ENCODE data around the gene TCEAL4.
"Not testable (repeated sequence)": the region's sequence is repeated elsewhere in the genome, so short reads cannot be mapped to it uniquely, and the experiment has no call there.

TCEAL4 gene

GRCh38 chrX:103595202-103595601, 9.9 kb downstream of the TCEAL4 start:
- DNase-seq = not testable (repeated sequence)

- DNase-seq = peak; percentile 51
These were observed 22.3 kb downstream of the TCEAL4 start, which contains the start of gene TCEAL3 for GRCh38 chrX:103607364-103608305. TCEAL3 (plus strand) TSS chrX:103607963; CDS start chrX:103609065, 1,102 bp downstream.

- no peak for DNase-seq
These were observed 23.1 kb downstream of the TCEAL4 start for GRCh38 chrX:103608306-103608963.

- no peak for DNase-seq
These were observed 25.0 kb downstream of the TCEAL4 start for GRCh38 chrX:103610282-103610681.

GRCh38 chrX:103613362-103613890, 28.1 kb downstream of the TCEAL4 start:
- peak; percentile 32 for DNase-seq

GRCh38 chrX:103614999-103615398, 29.7 kb downstream of the TCEAL4 start:
- peak; percentile 80 for DNase-seq

GRCh38 chrX:103615781-103616371, 30.6 kb downstream of the TCEAL4 start:
- peak; percentile 48 for DNase-seq

GRCh38 chrX:103616676-103617186, 31.4 kb downstream of the TCEAL4 start:
- DNase-seq = no peak

GRCh38 chrX:103624111-103624510, 38.8 kb downstream of the TCEAL4 start:
- no peak for DNase-seq

GRCh38 chrX:103626855-103627254, 41.5 kb downstream of the TCEAL4 start:
- peak; percentile 25 for DNase-seq

- peak; percentile 48 for DNase-seq
These were observed 43.3 kb downstream of the TCEAL4 start, which contains the start of gene TCEAL1 for GRCh38 chrX:103628386-103629317. TCEAL1 (plus strand) TSS chrX:103628975; CDS start chrX:103629917, 942 bp downstream.

GRCh38 chrX:103629318-103630170, 44.2 kb downstream of the TCEAL4 start:
- peak; percentile 70 for DNase-seq

- no peak for DNase-seq
These were observed 44.8 kb downstream of the TCEAL4 start for GRCh38 chrX:103630171-103630511.

GRCh38 chrX:103631145-103631544, 45.8 kb downstream of the TCEAL4 start:
- no peak for DNase-seq

- no peak for DNase-seq
These were observed 50.1 kb downstream of the TCEAL4 start for GRCh38 chrX:103635436-103635835.
